ENCODE data around the gene NCF4. TPM values are rescaled to one million over a fixed set of nuclear protein-coding genes. Genes with fewer than 3 reads are reported as not detected.

The NCF4 gene
- total and polyA plus RNA-seq, 9 of the 15 experiments (the other 6 are each of a cell fraction or from before 2014, with no cell fraction given), result 0.04 to 0.95 (median 0.33) TPM

DNA sequence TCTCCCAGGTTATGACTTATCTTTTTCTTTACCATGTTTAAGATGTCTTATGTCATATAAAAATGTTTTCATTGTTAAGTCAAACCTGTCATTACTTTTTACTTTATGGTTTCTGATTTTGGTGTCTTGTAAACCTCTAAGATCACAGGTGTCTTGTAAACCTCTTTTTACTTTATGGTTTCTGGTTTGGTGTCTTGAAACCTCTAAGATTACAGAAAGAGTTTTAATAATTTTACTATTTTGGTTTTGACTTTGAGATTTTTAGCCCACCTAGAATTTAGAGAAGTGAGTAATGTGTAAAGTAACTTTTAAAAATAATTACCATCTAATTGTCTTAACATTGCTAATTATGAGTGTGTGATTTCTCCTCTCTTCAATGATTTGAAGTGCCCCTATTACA lies 55.2 kb downstream of the NCF4 start (continued):
- TF ChIP-seq, protein P1, sequence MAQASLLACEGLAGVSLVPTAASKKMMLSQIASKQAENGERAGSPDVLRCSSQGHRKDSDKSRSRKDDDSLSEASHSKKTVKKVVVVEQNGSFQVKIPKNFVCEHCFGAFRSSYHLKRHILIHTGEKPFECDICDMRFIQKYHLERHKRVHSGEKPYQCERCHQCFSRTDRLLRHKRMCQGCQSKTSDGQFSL (CRISPR knock-in tag; IDR thresholded peaks at IDR 0.05), result no peak
- TF ChIP-seq, protein P1 (tag; IDR thresholded peaks at IDR 0.05), result no peak
- TF ChIP-seq, protein P2, sequence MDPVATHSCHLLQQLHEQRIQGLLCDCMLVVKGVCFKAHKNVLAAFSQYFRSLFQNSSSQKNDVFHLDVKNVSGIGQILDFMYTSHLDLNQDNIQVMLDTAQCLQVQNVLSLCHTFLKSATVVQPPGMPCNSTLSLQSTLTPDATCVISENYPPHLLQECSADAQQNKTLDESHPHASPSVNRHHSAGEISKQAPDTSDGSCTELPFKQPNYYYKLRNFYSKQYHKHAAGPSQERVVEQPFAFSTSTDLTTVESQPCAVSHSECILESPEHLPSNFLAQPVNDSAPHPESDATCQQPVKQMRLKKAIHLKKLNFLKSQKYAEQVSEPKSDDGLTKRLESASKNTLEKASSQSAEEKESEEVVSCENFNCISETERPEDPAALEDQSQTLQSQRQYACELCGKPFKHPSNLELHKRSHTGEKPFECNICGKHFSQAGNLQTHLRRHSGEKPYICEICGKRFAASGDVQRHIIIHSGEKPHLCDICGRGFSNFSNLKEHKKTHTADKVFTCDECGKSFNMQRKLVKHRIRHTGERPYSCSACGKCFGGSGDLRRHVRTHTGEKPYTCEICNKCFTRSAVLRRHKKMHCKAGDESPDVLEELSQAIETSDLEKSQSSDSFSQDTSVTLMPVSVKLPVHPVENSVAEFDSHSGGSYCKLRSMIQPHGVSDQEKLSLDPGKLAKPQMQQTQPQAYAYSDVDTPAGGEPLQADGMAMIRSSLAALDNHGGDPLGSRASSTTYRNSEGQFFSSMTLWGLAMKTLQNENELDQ (CRISPR knock-in tag; IDR thresholded peaks at IDR 0.05; ENCODE audit: borderline replicate concordance), result no peak
- TF ChIP-seq FOXA1 (IDR thresholded peaks at IDR 0.05; ENCODE audit: borderline replicate concordance) (no peak), THRAP3 (IDR thresholded peaks at IDR 0.05; ENCODE audit: borderline replicate concordance) (no peak), ZBTB1 (CRISPR knock-in tag; IDR thresholded peaks at IDR 0.05; ENCODE audit: borderline replicate concordance, low read depth) (no peak)
- TF ChIP-seq, protein P3, sequence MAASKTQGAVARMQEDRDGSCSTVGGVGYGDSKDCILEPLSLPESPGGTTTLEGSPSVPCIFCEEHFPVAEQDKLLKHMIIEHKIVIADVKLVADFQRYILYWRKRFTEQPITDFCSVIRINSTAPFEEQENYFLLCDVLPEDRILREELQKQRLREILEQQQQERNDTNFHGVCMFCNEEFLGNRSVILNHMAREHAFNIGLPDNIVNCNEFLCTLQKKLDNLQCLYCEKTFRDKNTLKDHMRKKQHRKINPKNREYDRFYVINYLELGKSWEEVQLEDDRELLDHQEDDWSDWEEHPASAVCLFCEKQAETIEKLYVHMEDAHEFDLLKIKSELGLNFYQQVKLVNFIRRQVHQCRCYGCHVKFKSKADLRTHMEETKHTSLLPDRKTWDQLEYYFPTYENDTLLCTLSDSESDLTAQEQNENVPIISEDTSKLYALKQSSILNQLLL (CRISPR knock-in tag; IDR thresholded peaks at IDR 0.05; ENCODE audit: borderline replicate concordance), result no peak

All from K562 (cell line).